Epithelial cell of proximal tubule (primary cell): ENCODE measurements around the gene ZNF223. TPM values are rescaled to one million over a fixed set of nuclear protein-coding genes. Genes with fewer than 3 reads are reported as not detected.

Experiments used
- DNase-seq: peaks from one replicate; pipeline ENCODE4 v3.0.0-alpha.2; 2011; ENCODE audit warnings: low read depth
- H3K4me3 ChIP-seq: 2 replicates; pipeline ENCODE4 v1.5.1; 2011; ENCODE audit warnings: low read depth, mild to moderate bottlenecking, low read length
- total RNA-seq: library from RNA; depleted of rRNA; stranded (reverse); fragments of >200 nt; gene quantifications from 2 replicates; pipeline ENCODE4 v1.2.3, GENCODE V29; 2015
- TF ChIP-seq, protein P1 (sequence below): conservative IDR thresholded peaks from 2 replicates; pipeline ENCODE4 v1.5.1; 2012; ENCODE audit warnings: low read depth, mild to moderate bottlenecking, low read length

ZNF223 gene
- total RNA-seq, 1 donor from 2014 or later: 3.3 TPM

DNA sequence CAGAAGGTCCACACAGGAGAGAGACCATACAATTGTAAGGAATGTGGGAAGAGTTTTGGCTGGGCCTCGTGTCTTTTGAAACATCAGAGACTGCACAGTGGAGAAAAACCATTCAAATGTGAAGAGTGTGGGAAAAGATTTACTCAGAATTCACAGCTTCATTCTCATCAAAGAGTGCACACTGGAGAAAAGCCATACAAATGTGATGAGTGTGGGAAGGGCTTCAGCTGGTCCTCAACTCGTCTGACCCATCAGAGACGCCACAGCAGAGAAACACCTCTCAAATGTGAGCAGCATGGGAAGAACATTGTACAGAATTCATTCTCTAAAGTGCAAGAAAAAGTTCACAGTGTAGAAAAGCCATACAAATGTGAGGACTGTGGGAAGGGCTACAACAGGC lies 55.9 kb downstream of the ZNF223 start:
- no peak overlapping the region for H3K4me3 ChIP-seq
- DNase-seq: no peak
- TF ChIP-seq, protein P1, sequence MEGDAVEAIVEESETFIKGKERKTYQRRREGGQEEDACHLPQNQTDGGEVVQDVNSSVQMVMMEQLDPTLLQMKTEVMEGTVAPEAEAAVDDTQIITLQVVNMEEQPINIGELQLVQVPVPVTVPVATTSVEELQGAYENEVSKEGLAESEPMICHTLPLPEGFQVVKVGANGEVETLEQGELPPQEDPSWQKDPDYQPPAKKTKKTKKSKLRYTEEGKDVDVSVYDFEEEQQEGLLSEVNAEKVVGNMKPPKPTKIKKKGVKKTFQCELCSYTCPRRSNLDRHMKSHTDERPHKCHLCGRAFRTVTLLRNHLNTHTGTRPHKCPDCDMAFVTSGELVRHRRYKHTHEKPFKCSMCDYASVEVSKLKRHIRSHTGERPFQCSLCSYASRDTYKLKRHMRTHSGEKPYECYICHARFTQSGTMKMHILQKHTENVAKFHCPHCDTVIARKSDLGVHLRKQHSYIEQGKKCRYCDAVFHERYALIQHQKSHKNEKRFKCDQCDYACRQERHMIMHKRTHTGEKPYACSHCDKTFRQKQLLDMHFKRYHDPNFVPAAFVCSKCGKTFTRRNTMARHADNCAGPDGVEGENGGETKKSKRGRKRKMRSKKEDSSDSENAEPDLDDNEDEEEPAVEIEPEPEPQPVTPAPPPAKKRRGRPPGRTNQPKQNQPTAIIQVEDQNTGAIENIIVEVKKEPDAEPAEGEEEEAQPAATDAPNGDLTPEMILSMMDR: no peak

GRCh38 chr19:44109458-44109857 lies 57.6 kb downstream of the ZNF223 start:
- TF ChIP-seq, protein P1: no peak
- no peak for DNase-seq

GRCh38 chr19:44111910-44112463 lies 60.2 kb downstream of the ZNF223 start:
- TF ChIP-seq, protein P1: no peak
- no peak for DNase-seq
- peak overlapping the region; percentile 86 for H3K4me3 ChIP-seq

More at GRCh38 chr19:44109458-44109857, 57.6 kb downstream of the ZNF223 start:
- no peak overlapping the region for H3K4me3 ChIP-seq

DNA sequence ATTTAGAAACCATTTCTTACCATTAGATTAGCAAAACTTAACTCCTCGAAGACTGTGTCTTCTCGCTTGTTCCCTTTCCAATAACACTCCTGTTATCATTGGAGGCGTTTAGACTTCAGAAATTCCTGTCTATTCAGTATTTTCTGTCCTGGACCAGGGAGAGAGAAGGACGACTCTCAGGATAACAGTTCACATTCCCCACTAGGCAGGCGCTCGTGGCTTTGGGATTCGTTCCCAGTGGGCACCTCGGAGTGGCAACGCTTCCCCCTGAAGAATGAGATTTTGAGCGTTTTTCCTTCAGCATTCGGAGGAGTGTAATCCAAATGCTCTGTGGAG lies 60.9 kb downstream of the ZNF223 start:
- DNase-seq: no peak
- TF ChIP-seq, protein P1: no peak
- peak overlapping the region; percentile 86 for H3K4me3 ChIP-seq

DNA sequence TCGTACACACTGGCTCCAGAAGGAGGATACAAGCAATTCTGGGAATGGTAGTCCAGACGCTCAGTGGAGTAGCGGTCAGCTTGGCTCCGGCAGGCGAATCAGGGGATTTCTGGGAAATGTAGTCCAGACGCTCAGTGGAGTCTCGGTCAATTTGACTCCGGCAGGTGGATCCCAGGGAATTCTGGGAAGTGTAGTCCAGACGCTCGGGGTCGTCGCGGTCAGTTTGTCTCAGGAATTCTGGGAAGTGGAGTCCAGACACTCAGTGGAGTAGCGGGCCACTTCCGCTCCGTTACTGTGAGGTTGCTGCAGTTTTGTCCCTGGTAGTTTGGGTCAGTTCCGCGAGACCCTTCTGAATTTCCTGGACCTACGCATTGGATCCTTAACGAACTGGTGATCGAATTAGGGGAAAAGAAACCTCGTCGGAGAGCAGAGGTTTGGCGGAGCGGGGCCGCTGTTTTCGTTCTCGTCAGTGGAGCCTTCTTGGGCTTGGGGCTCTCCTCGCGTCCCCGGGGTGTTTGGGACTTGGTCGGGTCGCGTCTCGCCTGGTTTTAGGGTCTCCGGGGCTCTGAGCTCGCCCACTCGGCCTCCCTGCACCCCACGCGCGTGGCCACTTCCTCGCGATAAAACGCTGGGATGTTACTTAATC lies 61.4 kb downstream of the ZNF223 start, which contains the start of gene ZNF225:
TSS of gene ZNF225 (plus strand) at position 262 of the 646 bp plus-strand sequence. CDS start 2,429 bp downstream, outside the sequence.
- peak within 1 kb of the TSS; percentile 86 for H3K4me3 ChIP-seq
- peak; percentile 92 for DNase-seq
- TF ChIP-seq, protein P1: no peak

- H3K4me3 ChIP-seq: peak overlapping the region; percentile 86
- TF ChIP-seq, protein P1: no peak
- DNase-seq: no peak
These were observed 62.1 kb downstream of the ZNF223 start for GRCh38 chr19:44113784-44114390.

Other genes starting within 250 kb of the ZNF223 start
- 1.2 TPM in 1 of 2 replicates, not detected in the other for gene LYPD5, start 249.6 kb upstream of the ZNF223 start, total RNA-seq
- 2.9 and 3.5 TPM in 2 replicates for gene ZNF283, start 224.7 kb upstream of the ZNF223 start, total RNA-seq
- 1.2 and 1.5 TPM in 2 replicates for gene ZNF404, start 168.1 kb upstream of the ZNF223 start, total RNA-seq
- 3.3 and 4.8 TPM in 2 replicates for gene ZNF45, start 116.8 kb upstream of the ZNF223 start, total RNA-seq
- gene ZNF221, start 100.8 kb upstream of the ZNF223 start, total RNA-seq: 2.5 and 5.6 TPM in 2 replicates
- gene ZNF155, start 67.8 kb upstream of the ZNF223 start, total RNA-seq: 2.8 and 4.3 TPM in 2 replicates
- gene ZNF230, start 49.1 kb upstream of the ZNF223 start, total RNA-seq: 1.7 TPM in 2 replicates
- gene ZNF222, start 26.7 kb upstream of the ZNF223 start, total RNA-seq: 2.7 and 3.7 TPM in 2 replicates
- 0.81 and 1.3 TPM in 2 replicates for gene ZNF284, start 20.1 kb downstream of the ZNF223 start, total RNA-seq
- 5.8 and 8.0 TPM in 2 replicates for gene ZNF224, start 42.3 kb downstream of the ZNF223 start, total RNA-seq
- 0.63 and 2.6 TPM in 2 replicates for gene ZNF225, start 61.4 kb downstream of the ZNF223 start, total RNA-seq
- 2.3 and 2.9 TPM in 2 replicates for gene ZNF234, start 89.5 kb downstream of the ZNF223 start, total RNA-seq
- 9.0 and 12.2 TPM in 2 replicates for gene ZNF226, start 113.1 kb downstream of the ZNF223 start, total RNA-seq
- gene ZNF227, start 160.5 kb downstream of the ZNF223 start, total RNA-seq: 2.9 and 4.7 TPM in 2 replicates
- gene ZNF233, start 207.8 kb downstream of the ZNF223 start, total RNA-seq: 0.14 TPM in 1 of 2 replicates, not detected in the other